ENCODE results near the gene CHRNA4. TPM values are rescaled to one million over a fixed set of nuclear protein-coding genes. Genes with fewer than 3 reads are reported as not detected.

The CHRNA4 gene
- total and polyA plus RNA-seq, 2 of the 13 experiments (the other 11 are each of a cell fraction or from before 2014, with no cell fraction given), result not detected

DNA sequence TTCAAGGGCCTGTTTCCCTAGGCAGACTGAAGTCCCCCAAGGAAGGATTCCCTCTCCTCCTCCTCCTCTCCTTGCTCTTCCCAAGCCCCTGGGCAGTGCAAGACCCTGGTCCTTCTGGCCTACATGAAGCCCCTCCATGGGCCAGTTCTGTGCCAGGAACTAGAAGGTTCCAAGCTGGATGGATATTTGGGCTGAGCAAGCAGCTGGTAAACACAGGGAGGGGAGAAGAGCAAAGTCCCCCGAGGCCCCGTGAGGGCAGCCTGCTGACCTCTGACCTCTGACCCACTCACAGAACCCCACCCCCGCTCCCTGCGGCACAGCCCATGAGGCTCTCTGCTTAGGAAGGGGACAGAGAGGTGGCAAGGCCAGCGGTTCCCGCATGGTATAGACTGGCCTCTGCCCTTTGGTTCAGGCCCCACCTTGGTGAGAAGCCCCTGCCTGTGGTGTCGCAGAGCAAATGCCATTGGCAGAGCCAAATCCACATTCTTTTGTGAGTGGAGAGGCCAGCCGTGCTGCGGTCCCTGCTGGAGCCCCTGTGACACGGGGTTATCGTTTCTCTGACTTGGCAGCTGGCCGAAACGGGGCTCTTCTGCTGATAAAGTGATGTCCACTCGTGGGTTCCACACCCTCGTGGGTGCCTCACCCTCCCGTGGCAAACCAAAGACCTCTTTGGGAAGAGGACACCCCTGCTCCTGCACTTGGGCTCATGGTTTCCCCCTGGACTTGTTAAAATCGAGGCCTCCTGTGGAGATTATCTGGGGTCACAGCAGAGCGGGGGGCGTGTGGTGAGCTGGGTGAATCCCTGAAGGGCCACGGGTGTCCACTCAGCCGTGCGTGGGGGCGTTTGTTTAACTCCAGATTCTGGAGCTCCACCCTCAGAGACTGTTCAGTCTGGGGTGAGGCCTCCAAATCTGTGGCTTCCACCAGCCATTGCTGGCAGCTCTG lies 2.1 kb upstream of the CHRNA4 start (continued):
- TF ChIP-seq ZNF17 (CRISPR knock-in tag; IDR thresholded peaks at IDR 0.05) (no peak), BORCS8-MEF2B (CRISPR knock-in tag; IDR thresholded peaks at IDR 0.05) (peak; percentile 14; the same call in 1 of the 2 replicates), GATAD2A (CRISPR knock-in tag; IDR thresholded peaks at IDR 0.05) (peak; percentile 46; the same call in 1 of the 2 replicates), ZNF570 (CRISPR knock-in tag; IDR thresholded peaks at IDR 0.05; ENCODE audit: borderline replicate concordance) (no peak), JUN (CRISPR knock-in tag; IDR thresholded peaks at IDR 0.05) (no peak), ZNF274 (CRISPR knock-in tag; IDR thresholded peaks at IDR 0.05) (0 out of 2 replicates have a peak, but pooled peaks have one; percentile 36), ZNF292 (CRISPR knock-in tag; IDR thresholded peaks at IDR 0.05; ENCODE audit: borderline replicate concordance, low read depth) (peak; percentile 74), HOXA7 (CRISPR knock-in tag; IDR thresholded peaks at IDR 0.05) (no peak), SYNCRIP (IDR thresholded peaks at IDR 0.05; ENCODE audit: insufficient read depth, low read depth, low read length) (no peak), ZNF547 (CRISPR knock-in tag; IDR thresholded peaks at IDR 0.05) (peak; percentile 50; the same call in 1 of the 2 replicates), ZNF138 (CRISPR knock-in tag; IDR thresholded peaks at IDR 0.05; ENCODE audit: low read depth) (0 out of 2 replicates have a peak, but pooled peaks have one; percentile 43), ZNF746 (CRISPR knock-in tag; IDR thresholded peaks at IDR 0.05) (peak; percentile 82; the same call in 1 of the 2 replicates), MAFG (CRISPR knock-in tag; IDR thresholded peaks at IDR 0.05) (peak; percentile 64), HNRNPL (IDR thresholded peaks at IDR 0.05; ENCODE audit: low read depth, low read length) (peak; percentile 71; the same call in 1 of the 2 replicates), ZNF747 (CRISPR knock-in tag; IDR thresholded peaks at IDR 0.05; ENCODE audit: borderline replicate concordance) (peak; percentile 85), ZNF781 (CRISPR knock-in tag; IDR thresholded peaks at IDR 0.05; ENCODE audit: borderline replicate concordance, not compliant biosample characterization) (peak; percentile 71), ZSCAN25 (CRISPR knock-in tag; IDR thresholded peaks at IDR 0.05) (peak; percentile 64; the same call in 1 of the 2 replicates), MBD4 (IDR thresholded peaks at IDR 0.05; ENCODE audit: borderline replicate concordance, low read length) (no peak), FOXK1 (CRISPR knock-in tag; IDR thresholded peaks at IDR 0.05; ENCODE audit: borderline replicate concordance, low read depth) (peak; percentile 48; the same call in 1 of the 2 replicates), SPEN (CRISPR knock-in tag; IDR thresholded peaks at IDR 0.05; ENCODE audit: low read depth) (no peak), ZBTB7B (CRISPR knock-in tag; IDR thresholded peaks at IDR 0.05) (peak; percentile 59; the same call in 1 of the 2 replicates)
- TF ChIP-seq, protein P1, sequence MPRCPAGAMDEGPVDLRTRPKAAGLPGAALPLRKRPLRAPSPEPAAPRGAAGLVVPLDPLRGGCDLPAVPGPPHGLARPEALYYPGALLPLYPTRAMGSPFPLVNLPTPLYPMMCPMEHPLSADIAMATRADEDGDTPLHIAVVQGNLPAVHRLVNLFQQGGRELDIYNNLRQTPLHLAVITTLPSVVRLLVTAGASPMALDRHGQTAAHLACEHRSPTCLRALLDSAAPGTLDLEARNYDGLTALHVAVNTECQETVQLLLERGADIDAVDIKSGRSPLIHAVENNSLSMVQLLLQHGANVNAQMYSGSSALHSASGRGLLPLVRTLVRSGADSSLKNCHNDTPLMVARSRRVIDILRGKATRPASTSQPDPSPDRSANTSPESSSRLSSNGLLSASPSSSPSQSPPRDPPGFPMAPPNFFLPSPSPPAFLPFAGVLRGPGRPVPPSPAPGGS (CRISPR knock-in tag; IDR thresholded peaks at IDR 0.05), result 0 out of 2 replicates have a peak, but pooled peaks have one; percentile 35
- TF ChIP-seq, protein P2, sequence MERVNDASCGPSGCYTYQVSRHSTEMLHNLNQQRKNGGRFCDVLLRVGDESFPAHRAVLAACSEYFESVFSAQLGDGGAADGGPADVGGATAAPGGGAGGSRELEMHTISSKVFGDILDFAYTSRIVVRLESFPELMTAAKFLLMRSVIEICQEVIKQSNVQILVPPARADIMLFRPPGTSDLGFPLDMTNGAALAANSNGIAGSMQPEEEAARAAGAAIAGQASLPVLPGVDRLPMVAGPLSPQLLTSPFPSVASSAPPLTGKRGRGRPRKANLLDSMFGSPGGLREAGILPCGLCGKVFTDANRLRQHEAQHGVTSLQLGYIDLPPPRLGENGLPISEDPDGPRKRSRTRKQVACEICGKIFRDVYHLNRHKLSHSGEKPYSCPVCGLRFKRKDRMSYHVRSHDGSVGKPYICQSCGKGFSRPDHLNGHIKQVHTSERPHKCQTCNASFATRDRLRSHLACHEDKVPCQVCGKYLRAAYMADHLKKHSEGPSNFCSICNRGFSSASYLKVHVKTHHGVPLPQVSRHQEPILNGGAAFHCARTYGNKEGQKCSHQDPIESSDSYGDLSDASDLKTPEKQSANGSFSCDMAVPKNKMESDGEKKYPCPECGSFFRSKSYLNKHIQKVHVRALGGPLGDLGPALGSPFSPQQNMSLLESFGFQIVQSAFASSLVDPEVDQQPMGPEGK (CRISPR knock-in tag; IDR thresholded peaks at IDR 0.05), result peak; percentile 70
- TF ChIP-seq, protein P3, sequence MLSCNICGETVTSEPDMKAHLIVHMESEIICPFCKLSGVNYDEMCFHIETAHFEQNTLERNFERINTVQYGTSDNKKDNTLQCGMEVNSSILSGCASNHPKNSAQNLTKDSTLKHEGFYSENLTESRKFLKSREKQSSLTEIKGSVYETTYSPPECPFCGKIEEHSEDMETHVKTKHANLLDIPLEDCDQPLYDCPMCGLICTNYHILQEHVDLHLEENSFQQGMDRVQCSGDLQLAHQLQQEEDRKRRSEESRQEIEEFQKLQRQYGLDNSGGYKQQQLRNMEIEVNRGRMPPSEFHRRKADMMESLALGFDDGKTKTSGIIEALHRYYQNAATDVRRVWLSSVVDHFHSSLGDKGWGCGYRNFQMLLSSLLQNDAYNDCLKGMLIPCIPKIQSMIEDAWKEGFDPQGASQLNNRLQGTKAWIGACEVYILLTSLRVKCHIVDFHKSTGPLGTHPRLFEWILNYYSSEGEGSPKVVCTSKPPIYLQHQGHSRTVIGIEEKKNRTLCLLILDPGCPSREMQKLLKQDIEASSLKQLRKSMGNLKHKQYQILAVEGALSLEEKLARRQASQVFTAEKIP (CRISPR knock-in tag; IDR thresholded peaks at IDR 0.05; ENCODE audit: borderline replicate concordance), result no peak
